Hematopoietic multipotent progenitor cell treated with erythropoietin and hydrocortisone succinate and interleukin-3 and kit ligand, for 17 days (in vitro differentiated cells): ENCODE results near the gene NRG2.

ENCODE experiments used
- DNase-seq: peaks from one replicate; pipeline ENCODE4 v3.0.0-alpha.2; 2015; ENCODE audit warnings: low spot score

Gene NRG2

DNA sequence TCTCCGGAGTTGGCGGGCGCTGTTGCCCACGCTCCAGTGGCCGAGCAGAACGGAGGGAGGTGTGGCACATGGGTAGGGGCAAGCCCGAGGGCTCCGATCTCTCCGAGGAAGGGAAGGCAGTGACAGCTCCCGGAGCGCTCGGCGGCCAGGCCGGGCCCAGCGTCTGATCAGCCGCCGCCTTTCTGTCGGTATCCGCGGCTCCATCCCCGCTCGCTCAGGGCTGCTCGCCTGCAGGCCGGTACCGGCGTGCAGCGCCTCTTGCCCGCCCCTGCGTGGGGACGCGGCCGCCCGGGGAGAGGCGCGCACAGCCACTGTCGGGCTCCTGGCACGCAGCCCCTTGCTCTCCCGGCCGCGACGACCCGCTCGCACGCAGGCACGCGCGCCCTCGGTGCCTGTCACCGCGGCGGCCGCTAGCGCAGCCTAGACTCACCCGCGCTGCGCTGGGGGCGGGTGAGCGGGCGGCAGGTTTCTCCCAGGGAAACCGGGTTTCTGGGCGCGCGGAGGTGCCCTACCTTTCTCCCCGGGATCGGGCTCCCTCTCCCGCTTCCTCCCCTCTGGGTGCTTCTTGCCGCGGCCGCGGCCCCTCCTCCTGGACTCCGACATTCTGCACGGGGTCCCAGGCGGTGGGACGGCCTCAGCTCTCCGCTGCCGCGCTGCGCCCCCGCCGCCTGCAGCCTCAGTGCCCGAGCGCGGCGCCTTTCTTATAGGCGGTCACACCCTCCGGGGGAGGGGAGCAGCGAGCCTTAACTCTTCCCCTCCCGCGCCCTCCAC lies 139.1 kb downstream of the NRG2 start:
- DNase-seq = no peak

DNA sequence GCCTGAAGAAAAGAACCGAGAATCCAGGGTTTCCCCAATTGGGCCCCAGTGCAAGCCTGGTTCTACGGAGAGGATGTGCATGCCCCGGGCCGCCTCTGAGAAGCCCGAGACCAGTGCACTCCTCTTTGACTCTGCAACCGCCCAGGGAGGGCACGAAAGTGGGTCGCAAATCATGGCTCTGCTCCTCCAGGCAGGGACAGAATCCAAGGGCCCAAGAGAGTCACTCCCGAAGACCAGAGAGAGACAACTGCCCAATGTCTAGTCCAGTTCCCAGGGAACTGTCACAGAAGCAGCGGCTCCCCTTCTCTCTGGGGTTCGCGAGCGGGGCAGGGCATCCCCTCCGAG lies 139.7 kb downstream of the NRG2 start:
- no peak for DNase-seq

DNA sequence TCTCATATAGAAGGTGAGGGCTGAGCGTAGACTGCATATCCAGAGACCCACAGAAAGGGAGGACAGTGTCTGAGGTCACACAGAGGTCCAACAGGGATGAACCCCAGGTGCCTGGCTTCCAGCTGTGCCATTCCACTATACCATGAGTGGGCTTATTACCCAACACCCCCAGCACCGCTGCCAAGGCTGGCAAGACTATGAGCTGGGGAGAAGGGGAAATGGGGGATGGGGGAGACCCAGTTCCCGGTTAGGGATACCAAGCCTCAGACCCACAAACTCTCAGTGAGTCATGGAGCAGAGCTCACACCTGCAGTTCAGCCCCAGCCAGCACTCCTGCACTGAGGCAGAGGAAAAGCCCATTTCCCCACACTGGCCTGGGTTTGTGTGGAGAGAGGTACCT lies 141.1 kb downstream of the NRG2 start:
- no peak for DNase-seq

DNA sequence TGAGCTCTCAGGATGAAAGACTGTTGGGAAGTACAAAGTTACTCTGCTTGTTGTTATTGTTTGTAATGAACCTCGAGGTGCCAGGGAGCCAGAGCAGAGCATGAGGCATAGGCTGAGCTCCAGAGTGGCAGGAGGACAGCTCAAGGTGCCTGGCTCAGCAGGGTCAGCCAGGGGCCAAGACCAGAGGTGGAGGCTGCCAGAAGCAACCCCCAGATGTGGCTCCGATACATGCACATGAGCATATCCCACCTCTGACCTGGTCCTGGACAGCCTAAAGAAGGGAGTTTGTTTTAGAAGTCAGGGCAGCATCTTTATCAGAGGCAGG lies 141.9 kb downstream of the NRG2 start:
- no peak for DNase-seq

DNA sequence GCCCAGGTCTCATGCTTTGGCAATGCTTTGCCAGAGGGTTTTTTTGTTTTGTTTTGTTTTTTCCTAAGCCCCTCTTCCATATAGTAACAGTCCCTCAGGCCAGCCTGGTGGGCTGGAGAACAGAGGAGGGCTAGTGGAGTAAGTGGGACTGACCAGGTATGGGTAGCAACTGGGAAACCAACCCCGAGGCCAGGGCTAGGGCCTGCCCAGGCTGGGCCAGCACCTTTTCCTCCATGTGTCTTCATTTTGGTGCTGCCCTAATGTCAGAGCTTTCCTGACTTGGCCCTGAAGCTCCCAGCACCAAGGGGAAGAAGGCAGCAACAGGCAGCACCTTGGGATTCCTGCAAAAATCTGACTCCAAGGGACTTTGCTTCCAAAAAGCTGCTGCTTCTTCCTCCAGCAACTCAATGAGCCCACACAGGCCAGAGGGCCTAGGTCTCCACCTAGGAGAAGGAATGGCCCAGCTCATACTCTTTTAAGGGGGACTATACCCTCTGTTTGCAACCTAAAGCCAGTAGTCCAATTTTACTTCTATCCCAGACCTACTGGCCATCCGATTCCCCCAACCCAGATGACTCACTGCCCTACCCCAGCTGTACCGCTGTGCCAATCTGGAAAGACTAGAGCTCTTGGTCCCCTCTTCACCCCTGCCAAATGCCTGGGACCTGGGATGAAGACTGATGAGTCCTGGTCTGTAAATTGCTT lies 142.4 kb downstream of the NRG2 start:
- no peak for DNase-seq

DNA sequence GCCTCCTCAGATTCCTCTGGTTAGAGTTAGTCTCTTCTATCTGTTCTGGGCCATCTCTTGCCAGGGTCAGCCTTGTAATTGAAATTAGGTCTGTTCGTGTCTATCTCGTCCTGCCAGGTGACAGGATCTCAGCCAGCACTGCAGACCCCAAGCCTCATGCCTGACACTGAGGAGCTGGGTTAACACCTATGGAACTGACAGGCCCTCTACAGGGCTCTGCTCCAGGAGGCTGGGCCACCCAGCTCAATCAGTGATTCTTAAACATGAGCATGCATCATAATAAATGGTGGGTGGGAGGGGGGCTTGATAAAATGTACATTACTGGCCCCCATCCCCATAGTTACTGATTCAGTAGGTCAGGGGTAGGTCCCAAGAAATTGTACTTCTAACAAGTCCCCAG lies 144.1 kb downstream of the NRG2 start:
- no peak for DNase-seq

DNA sequence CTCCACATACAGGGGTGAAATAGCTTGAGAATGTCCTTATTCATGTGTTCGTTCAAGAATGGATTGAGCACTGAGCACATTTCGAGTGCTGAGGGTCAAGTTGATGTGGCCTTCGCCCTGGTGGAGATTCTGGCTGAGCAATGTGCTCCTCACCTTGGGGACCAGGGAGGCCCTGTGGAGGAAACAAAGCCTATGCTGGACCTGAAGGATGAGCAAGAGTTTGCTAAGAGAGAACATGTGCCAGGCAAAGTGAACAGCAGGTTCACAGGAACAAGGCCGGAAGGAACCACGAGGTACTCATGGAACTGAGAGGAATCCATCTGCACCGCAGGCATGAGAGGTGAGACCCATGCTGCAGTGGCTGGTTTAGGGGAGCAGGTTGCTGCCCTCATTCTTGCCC lies 145.1 kb downstream of the NRG2 start:
- DNase-seq = no peak

DNA sequence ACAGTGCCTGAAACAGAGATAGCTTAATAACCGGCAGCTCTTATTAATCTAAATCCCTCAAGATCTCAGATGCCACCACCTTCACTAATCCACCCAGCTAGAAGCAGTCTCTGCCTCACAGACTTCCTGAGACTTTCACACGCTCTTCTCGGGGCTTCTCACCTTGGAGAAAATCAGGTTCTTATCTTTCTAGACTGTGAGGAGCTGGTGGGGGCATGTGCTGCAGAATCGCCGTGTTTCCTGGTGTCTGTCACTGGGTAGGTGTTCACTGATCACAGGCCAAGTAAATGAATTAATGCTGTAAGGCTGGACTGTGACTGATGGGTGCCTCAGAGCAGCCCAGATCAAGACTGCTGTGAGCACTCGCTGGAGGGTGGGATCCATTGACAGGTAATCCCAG lies 145.8 kb downstream of the NRG2 start:
- DNase-seq = no peak

DNA sequence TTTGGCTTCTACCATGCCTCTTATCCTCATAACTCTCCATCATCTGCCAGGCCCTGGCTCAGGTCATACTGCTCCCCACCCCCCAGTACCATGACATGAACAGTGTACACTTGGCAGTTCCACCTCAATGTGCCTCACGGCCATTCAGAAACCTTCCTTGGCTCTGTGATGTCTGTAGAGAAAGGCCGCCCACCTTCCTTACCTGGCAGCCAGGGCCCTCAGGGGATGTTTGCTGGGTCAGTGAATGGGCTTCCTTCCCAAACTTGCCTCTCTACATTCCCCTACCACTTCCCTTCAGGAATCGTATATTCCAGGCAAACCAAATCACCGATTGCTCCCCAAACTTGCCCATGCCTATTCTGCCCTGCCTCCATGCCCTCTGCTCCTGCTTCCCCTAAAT lies 146.4 kb downstream of the NRG2 start:
- no peak for DNase-seq

DNA sequence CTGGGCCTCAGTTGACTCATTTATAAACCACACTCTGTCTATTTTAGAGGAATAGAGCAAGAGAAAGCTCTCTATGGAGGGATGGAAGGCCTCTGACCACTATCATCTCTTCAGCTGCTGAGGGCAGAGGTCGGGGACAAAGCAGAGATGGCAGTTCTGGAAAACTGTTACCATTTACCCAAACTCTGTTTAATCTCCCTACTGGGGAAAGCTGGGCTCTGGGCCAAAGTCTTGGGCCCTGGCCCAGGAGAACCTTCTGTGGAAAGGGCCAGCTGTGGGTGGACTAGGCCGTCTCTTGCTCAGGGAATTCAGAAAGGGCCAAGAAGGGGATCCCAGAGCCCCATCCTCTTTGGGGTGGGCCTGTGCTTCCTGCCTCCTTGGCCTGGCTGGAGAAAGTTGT lies 147.5 kb downstream of the NRG2 start:
- DNase-seq = no peak

DNA sequence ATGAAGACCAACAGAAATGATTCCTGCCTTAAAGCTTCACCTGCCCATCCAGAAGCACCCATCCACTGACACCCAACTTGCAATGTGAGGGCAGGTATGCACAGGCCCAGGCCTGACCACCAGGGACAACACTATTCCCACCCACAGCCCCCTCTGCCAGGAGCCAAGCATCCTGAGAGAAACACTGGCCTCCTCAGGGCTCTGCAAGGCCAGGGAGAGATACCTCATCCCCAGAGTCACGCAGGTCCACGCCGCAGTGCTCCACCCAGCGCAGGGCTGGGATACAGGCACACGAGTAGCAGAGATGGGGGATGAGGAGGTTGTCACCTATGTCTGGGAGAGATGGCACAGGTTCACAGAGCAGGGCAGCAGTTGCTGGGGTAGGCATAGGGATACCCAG lies 148.1 kb downstream of the NRG2 start:
- DNase-seq = no peak

DNA sequence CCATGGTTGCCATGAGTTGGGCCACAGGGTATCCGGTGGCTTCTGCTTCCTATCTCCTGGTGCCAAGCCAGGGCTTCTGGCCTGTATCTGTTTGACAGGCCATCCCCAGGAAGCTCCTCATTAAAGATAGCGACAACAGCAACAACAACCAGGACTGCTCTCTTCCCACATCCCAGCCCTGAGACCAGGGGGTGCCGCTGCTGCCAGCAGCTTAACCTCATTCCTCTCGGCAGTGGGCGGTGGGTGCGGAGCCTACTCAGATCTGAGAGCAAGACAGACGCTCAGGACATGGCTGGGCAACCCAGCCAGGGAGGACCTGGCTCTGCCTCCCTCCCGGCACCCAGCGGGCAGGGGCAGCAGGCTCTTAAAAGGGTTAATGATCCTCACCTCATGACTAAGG lies 149.2 kb downstream of the NRG2 start:
- no peak for DNase-seq

DNA sequence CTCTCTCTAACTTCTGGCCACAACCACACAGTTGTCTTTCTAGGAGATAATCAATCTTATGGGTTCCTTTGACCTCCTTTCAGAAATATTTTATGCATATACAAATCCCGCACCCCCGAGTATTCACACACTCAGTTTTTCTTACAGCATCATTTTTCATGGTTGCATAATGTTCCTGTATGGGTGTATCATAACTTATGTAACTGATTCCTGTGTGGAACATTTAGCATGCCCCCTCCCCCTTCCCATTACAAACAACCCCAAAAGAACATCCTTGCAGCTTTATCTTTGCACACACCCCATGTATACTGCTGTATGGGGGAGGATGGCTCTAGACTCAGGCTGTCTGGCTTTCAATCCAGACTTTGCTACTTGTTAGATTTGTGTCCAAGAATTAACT lies 153.7 kb downstream of the NRG2 start:
- no peak for DNase-seq

DNA sequence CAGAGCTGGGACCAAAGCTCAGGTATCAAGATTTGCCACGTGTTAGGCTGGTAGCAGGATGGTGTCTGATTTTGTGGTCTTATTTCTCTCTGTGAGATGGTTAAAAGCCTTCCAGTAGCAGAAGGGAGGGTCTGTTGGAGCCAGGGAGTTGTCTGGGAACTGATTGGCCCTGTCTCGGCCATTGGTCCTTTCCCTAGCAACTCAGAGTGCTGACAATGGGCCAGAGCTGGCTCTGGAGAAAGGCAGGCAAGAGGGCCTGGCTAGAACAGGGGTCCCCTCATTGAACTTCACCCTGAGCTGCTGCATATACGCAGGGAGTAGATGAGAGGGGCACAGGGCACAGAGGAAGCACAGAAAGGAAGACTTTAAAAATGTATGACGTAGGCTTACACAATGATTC lies 154.7 kb downstream of the NRG2 start:
- DNase-seq = no peak

DNA sequence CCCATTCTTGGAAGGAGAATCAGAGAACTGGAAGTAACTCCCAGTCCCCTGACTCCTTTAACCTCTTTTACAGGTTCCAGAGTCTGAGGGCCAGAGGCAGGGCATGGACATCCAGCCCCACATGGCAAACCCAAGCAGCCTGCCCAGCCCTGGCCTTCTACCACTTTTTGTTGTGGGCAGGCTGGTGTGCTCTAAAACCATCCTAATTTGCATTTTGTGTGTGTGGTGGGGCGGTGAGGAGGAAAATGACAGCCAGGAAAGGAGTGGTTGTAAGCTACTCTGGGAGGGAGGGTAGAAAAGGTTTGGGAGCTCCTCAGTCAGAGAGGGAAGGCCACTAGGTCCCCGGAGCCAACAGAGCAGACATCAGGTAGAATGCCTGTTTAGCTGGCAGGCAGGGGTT lies 156.9 kb downstream of the NRG2 start:
- DNase-seq = no peak

DNA sequence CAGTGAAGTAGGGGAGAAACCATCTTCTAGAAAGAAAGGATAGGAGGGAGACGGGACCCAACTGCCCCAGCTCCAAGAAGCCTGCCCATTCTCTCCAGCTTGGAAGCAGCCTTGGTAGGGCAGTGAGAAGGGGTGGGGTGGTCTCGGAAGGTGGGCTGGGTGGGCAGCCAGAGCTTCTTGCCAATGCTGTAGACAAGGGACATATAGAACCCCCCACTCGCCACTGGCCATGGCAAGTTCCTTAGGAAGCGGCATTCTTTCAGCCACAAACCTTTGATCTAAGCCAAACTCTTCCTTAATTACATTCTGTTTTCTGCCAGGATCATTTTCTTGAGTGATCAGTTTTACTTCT lies 157.3 kb downstream of the NRG2 start:
- DNase-seq = no peak

DNA sequence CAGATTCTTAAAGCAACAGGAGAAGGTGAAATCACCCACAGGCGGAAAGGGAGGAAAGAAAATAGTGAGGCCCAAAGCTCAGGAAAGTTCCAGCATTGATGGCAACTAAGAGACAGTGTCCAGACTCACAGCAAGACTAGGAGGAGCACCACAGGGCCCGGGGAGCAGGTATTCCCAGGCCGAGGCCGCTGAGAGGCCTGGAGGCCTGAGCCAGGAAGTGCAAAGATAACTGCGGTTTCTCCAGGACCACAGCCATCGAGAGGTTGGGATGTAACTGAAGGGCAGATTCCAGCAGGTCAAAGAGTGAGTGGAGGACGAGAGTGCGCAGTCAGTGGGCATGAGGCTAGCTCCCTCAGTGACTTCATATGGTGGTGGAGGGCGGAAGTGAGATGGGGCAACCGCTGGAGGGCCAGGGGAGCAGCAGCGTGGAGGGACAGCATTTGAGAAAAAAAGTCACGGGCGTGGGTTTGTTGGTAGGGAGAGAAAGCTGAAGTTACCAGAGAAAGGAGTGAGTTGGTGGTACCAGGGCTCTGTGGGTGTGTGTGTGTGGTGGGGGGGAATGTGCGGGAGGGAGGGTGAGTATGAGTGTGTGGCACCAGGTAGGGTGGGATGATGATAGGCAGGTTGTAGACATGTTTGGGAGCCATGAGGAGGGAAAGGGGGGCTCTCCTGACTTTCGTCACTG lies 157.8 kb downstream of the NRG2 start:
- DNase-seq = no peak

DNA sequence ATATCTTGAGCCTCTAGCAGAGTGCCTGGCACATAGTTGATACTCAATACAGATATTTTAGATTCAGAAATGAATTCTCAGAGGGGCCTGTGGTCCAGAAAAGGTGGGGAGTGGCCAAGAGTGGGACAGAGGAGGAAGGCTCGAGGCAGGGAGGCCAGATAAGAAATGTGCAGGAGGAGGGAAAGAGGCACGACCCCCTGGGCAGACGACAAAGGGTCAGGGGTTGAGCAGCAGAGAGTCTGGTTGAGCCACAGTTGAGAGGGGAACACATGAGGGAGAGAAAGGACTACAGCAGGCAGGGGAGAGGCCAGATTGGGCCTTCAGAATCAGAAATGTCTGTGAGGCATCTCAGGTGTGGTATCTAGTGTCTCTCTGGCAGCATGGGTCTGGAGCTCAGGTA lies 158.4 kb downstream of the NRG2 start:
- DNase-seq = no peak

DNA sequence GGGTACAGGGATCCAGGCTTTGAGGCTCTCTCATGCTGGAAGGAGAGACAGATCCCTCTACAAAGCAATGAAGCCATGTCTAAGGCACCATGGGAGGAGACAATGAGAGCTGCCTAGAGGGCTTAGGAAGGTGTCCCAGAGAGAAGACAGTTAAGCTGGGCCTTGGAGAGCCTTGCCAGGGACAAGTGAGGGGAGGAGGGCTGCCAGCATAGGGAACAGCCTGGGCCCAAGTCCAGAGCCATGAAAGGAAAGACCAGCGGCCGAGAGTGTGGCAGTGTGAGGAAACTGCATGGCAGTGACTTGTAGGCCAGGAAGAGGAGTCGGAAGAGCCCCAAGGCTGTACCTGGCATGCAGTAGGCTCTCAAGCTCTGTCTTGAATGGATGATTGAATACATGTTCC lies 159.0 kb downstream of the NRG2 start:
- DNase-seq = no peak

DNA sequence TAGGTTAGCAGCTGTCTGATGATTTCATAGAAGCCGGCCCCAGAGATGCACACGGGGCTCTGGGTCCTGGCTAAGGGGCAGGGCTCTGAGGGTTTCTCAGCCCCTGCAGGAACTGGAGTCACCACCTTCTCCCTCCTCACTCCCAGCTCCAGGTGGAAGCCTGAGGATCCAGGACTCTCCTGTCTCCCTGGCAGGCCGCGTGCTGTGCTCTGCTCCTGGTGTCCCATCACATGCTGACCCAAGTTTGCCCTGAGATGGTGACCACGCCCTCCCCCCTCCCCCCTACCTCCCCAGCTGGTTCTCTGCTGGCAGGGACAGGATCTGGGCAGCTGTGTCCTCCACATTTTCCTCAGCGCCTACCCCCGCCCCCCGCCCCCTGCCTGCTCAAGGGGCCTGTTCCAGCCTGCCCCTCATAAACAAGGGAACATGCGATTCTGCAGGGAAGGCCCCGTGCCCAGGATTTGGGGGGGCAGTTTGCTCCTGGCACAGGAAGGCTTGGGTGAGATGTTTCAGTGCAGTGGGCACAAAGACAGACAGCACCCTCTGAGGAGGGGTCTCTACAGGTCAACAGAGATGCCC lies 160.0 kb downstream of the NRG2 start:
- no peak for DNase-seq

DNA sequence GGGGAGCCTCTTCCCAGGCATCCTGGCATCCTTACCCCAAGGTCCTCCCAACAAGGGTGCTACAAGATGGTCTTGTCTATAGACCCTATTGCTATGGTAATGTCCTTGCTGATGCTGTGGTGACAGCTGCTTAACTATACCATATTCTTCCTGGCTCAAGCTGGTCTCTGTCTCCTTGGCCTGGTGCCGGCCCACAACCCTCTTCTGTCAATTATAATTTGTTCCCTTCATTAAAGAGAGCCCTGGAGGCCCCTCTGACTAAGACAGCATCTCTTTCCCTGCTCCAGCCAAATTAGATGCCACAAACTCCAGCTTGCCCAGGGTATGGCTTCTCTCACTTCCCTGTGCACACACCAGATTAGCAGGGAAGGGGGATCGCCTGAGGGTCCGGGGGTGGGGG lies 160.8 kb downstream of the NRG2 start:
- DNase-seq = no peak

DNA sequence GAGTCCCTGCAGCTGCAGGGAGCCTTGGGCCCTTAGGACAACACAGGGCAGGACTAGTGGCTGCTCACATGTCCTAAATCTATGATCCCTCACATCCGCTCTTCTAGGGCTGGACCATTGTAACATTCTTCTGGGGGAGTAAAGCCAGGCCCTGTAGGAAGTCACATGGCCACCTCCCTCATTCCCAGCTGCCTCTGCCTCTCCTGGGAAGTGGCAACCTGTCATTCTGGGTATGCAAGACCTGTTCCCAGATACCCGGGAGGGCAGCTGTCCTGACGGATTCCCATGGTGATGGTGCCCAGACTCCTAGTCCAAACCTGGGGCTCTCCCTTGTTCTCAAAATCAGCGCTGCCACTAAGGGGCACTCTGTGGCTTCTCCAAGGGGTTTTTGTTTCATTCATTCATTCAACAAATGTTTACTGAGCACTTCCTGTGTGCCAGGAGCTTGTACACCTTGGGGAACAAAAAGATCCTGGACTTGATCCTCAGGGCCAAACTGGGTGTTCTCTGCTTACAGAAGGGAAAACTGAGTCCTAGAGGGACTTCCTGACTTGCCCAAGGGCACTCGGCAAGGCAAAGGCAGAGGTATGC lies 161.9 kb downstream of the NRG2 start:
- DNase-seq = no peak
